GM19328 (cell line): Measurements from ENCODE around the gene HENMT1.

Experiments used
- ATAC-seq: cut with Tn5 transposase; IDR thresholded peaks from one replicate; pipeline ENCODE4 v1.9.1; 2021; ENCODE audit warnings: mild to moderate bottlenecking, moderate library complexity; ENCODE audit not compliant: unreplicated experiment

Gene HENMT1

GRCh38 chr1:108628665-108629064 lies 32.2 kb downstream of the HENMT1 start:
- no peak for ATAC-seq

GRCh38 chr1:108627951-108628350 lies 32.9 kb downstream of the HENMT1 start:
- ATAC-seq: no peak

- ATAC-seq: no peak
Measured at GRCh38 chr1:108627256-108627655, 33.6 kb downstream of the HENMT1 start.

GRCh38 chr1:108624069-108624468 lies 36.8 kb downstream of the HENMT1 start:
- ATAC-seq: no peak

GRCh38 chr1:108617724-108618056 lies 43.2 kb downstream of the HENMT1 start:
- no peak for ATAC-seq

DNA sequence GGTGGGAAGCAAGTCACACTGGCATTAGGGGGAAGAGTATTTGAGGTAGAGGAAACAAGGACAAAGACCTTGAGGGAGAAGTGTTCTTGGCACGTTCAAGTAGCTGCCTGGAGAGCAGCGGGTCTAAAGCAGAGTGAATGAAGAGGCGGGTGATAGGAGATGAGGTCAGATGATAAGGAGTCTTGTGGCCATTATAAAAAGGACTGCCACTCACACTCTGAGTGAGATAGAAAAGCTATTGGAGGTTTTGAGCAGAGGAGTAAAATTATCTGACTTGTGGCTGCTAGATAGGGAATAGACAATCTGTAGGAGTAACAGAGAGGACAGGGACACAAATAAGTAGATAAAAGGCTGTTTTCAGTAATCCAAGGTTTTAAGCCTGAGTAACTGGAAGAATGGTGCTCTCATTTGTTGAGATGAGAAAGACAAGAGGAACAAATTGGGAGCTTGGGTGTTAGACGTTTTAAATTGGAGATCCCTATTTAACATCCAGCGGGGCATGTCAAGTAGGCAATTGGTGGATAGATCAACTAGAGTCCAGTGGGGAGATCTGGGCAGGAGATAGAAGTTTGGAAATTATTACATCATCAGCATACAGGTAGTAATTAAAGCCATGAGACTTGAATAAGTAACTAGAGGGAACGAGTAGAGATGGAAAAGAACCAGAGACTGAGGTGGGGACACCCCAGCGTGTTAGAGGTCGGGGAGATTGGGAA lies 43.7 kb downstream of the HENMT1 start:
- no peak for ATAC-seq

GRCh38 chr1:108615544-108615943 lies 45.3 kb downstream of the HENMT1 start:
- no peak for ATAC-seq

DNA sequence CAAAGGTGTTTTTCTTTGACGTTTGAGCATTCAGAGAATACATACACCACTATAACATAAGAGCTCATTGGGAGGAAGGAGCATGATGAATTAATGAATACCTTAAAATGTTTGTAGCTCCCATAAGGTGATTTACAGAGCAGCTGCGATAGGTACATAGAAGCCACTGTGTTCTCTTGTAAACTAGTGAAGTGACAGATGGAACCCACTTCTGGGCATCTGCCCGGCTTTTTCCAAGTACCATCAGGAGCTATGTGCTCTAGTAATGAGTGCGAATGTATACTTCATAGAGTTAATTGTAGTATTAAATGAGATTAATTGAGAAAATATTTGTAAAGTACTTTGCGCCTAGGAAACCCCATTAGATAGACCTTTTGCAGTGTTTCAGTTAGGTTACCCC lies 48.4 kb downstream of the HENMT1 start:
- no peak for ATAC-seq

DNA sequence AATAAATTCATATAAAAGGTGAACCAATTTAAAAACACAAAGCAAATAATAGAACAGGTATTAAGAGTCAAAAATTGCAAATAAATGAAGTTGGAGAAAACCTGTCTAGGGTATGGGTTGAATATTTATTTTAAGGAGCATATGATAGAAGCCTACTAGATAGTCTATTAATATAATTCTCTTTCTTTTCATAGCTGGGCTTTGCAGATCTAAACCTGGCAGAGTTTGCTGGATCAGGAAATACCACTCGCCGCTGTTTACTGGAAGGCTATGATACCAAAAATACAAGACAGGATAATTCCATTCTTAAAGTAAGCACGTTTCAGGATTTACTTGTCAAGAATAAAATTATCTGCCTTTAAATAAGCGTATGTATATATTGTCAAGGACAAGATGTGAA lies 48.9 kb downstream of the HENMT1 start:
- ATAC-seq: no peak

- no peak for ATAC-seq
Measured at GRCh38 chr1:108610073-108610472, 50.8 kb downstream of the HENMT1 start.

GRCh38 chr1:108609483-108610049 lies 51.3 kb downstream of the HENMT1 start:
- no peak for ATAC-seq

DNA sequence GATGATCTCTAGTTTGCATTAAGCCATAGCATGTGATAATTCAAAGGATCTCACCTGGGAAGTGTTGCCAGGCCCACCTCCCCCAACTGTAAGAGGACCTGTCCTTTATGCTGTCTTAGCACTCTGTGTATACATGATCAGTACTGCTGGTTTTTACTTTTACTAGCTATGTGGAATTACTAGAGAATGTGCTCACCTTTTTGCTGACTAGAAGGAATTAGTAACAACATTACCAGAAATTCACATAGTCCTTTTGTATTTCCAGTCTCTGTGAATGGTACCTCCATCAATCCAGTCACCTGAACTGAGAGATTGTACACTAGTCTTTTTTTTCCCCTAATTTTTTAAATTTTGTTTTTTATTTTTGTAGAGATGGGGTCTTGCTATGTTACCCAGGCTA lies 54.4 kb downstream of the HENMT1 start:
- no peak for ATAC-seq

DNA sequence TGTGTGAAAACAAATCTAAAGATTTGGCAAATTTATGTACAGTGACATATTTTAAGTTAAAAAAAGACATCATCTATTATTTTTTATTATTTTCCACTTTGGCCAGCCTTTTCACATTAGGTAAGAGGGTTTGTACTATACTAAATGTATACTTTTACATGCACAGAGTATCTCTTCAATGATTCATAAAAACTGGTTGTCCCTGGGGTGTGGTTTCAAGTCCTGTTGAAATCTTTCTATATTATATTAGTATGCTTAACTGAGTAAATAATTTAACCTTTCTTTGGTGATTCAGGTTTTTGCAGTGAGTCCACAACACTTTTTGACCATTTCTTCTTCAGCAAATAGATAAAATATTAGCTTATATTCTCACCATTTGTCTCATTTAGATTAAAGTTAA lies 55.3 kb downstream of the HENMT1 start:
- no peak for ATAC-seq

- no peak for ATAC-seq
Measured at GRCh38 chr1:108601708-108602410, 59.0 kb downstream of the HENMT1 start.

GRCh38 chr1:108600504-108600903 lies 60.4 kb downstream of the HENMT1 start:
- ATAC-seq: no peak

DNA sequence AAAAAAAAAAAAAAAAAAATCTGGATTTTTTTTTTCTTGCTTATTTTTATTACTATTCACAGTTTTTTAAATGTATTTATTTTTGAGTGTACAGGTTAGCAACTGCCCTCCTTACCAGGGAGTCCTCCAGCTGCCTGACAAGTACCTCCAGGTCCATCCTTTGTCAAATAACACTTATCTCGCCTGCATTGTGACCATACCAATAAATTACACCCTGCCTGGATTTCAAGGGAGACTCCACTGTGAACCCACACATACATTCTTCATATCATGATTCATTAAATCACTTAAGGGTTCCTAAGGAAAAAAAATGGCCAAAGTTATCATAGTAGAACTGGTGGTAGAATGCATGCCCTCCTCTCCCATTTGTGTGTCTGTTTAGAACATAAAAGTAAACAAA lies 62.6 kb downstream of the HENMT1 start:
- no peak for ATAC-seq
